ENCODE measurements around the gene SEPTIN12. TPM values are rescaled to one million over a fixed set of nuclear protein-coding genes. Genes with fewer than 3 reads are reported as not detected.

The SEPTIN12 gene
- total RNA-seq, 3 donors from 2014 or later = not detected

DNA sequence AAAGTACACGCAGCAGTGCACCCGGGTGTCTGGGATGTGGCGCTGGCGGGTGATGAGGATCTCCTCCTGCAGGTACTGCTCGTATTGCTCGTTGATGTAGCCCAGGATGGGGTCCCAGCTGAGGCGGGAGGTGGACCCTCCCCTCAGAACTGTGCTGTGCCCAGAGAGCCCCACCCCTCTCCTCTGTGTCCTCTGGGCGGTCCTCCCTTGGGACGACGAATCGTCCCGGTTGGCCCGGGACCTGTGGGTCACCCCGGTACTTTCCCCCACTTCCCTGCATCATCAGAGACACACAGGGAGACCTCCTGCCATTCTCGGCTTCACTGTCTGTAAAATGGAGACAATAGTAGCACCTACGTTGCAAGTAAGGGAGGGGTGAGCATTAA, 4.2 kb downstream of the SEPTIN12 start:
- Histone ChIP-seq H3K27me3 (no peaks in the 10 kb centered on the region), H3K9me3 (no peaks in the 10 kb centered on the region), H3K4me1 (no peaks in the 10 kb centered on the region), H3K36me3 (no peaks in the 10 kb centered on the region), H3K4me3 (no peak overlapping the region), H3K27ac (no peak overlapping the region)
- DNase-seq (ENCODE audit: low spot score in 2 of 2) = no peak
- intact Hi-C loops (cut with DNase I; ENCODE audit: low total_unique reads) = no loop called here
- TF ChIP-seq POLR2AphosphoS5 (IDR thresholded peaks at IDR 0.05) (no peak), POLR2A (IDR thresholded peaks at IDR 0.05) (no peak)
- TF ChIP-seq, protein P1, sequence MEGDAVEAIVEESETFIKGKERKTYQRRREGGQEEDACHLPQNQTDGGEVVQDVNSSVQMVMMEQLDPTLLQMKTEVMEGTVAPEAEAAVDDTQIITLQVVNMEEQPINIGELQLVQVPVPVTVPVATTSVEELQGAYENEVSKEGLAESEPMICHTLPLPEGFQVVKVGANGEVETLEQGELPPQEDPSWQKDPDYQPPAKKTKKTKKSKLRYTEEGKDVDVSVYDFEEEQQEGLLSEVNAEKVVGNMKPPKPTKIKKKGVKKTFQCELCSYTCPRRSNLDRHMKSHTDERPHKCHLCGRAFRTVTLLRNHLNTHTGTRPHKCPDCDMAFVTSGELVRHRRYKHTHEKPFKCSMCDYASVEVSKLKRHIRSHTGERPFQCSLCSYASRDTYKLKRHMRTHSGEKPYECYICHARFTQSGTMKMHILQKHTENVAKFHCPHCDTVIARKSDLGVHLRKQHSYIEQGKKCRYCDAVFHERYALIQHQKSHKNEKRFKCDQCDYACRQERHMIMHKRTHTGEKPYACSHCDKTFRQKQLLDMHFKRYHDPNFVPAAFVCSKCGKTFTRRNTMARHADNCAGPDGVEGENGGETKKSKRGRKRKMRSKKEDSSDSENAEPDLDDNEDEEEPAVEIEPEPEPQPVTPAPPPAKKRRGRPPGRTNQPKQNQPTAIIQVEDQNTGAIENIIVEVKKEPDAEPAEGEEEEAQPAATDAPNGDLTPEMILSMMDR (IDR thresholded peaks at IDR 0.05) = no peak

DNA sequence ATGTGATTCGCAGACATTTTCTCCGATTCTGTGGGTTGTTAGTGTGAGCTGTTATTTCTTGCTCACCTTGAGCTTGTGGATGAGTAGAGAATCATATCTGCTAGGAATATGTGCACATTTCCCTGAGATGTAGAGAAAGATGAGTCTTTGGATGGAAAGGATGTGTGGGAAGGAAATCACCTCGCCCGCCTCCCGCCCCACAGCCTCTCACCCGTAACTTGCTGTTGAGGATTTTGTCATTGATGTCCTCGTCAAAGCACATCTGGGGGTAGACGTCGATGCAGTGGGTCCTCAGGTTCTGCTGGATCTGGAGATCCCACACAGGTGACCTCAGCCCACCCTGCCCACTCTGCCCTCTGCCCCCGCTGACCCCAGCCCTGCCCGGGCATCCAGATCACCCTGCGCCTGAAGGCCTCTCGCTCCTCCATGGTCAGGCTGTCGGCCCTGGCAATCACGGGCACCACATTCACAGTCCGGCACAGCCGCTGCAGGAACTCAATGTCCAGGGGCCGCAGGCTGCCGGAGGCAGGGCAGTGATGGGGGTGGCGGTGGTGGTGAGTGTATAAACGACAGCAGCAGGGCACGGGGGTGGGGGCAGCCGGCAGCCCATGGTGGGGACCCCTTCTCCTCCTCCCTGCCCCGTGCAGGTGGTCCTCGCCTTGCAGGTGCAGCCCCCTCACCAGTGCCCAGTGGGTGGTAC, 4.7 kb downstream of the SEPTIN12 start:
- H3K4me1 ChIP-seq = no peaks in the 10 kb centered on the region
- no peaks in the 10 kb centered on the region for H3K36me3 ChIP-seq
- no peaks in the 10 kb centered on the region for H3K9me3 ChIP-seq
- H3K27me3 ChIP-seq = no peaks in the 10 kb centered on the region
- no peak overlapping the region for H3K27ac ChIP-seq
- no peak overlapping the region for H3K4me3 ChIP-seq
- no peak for DNase-seq (ENCODE audit: low spot score in 2 of 2)
- TF ChIP-seq POLR2AphosphoS5 (IDR thresholded peaks at IDR 0.05) = no peak
- TF ChIP-seq, protein P1 (IDR thresholded peaks at IDR 0.05) = no peak
- intact Hi-C loops (cut with DNase I; ENCODE audit: low total_unique reads) = no loop called here

DNA sequence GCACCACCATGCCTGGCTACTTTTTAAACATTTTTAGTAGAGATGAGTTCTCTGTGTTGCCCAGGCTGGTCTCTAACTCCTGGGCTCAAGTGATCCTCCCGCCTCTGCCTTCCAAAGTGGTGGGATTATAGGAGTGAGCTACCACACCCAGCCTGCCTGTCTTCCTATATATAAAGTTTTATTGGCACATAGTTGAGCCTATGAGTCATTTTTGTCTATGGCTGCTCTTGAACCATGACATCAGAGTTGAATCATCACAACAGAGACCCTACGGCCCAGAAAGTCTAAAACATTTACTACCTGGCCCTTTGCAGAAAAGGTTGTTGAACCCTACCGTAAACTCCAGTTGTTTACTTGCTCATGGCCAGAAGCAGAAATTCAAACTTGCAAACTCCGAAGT, 7.9 kb downstream of the SEPTIN12 start:
- Histone ChIP-seq H3K9me3 (no peaks in the 10 kb centered on the region), H3K4me1 (no peaks in the 10 kb centered on the region), H3K27me3 (no peaks in the 10 kb centered on the region), H3K4me3 (no peak overlapping the region), H3K36me3 (no peaks in the 10 kb centered on the region), H3K27ac (no peak overlapping the region)
- intact Hi-C loops (cut with DNase I; ENCODE audit: low total_unique reads) = no loop called here
- TF ChIP-seq, protein P1 (IDR thresholded peaks at IDR 0.05) = no peak
- no peak for TF ChIP-seq POLR2A (IDR thresholded peaks at IDR 0.05)
- no peak for TF ChIP-seq POLR2AphosphoS5 (IDR thresholded peaks at IDR 0.05)
- DNase-seq (ENCODE audit: low spot score in 2 of 2) = no peak

DNA sequence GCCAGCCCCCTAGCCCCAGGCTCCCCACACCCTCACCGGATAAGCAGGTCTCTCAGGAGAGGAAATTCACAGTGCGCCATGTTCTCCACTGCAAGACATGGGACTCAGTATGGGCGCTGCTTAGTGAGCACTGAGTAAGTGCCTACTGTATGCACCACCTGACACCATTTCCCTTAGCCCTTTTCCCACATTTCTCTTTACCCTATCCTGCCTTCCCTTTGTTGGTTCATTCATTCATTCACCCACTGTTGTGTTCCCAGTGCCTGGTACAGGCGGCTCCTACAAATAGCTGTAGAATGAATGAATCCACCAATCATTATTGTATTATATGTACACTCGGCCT, 10.1 kb downstream of the SEPTIN12 start:
- no peak overlapping the region for H3K4me3 ChIP-seq
- no peak overlapping the region for H3K27ac ChIP-seq
- DNase-seq (ENCODE audit: low spot score in 2 of 2) = no peak
- no peaks in the 10 kb centered on the region for H3K4me1 ChIP-seq
- TF ChIP-seq POLR2A (IDR thresholded peaks at IDR 0.05) (no peak), POLR2AphosphoS5 (IDR thresholded peaks at IDR 0.05) (no peak)
- TF ChIP-seq, protein P1 (IDR thresholded peaks at IDR 0.05) = no peak
- no peaks in the 10 kb centered on the region for H3K27me3 ChIP-seq
- intact Hi-C loops (cut with DNase I; ENCODE audit: low total_unique reads) = no loop called here
- no peaks in the 10 kb centered on the region for H3K36me3 ChIP-seq
- H3K9me3 ChIP-seq = no peaks in the 10 kb centered on the region

DNA sequence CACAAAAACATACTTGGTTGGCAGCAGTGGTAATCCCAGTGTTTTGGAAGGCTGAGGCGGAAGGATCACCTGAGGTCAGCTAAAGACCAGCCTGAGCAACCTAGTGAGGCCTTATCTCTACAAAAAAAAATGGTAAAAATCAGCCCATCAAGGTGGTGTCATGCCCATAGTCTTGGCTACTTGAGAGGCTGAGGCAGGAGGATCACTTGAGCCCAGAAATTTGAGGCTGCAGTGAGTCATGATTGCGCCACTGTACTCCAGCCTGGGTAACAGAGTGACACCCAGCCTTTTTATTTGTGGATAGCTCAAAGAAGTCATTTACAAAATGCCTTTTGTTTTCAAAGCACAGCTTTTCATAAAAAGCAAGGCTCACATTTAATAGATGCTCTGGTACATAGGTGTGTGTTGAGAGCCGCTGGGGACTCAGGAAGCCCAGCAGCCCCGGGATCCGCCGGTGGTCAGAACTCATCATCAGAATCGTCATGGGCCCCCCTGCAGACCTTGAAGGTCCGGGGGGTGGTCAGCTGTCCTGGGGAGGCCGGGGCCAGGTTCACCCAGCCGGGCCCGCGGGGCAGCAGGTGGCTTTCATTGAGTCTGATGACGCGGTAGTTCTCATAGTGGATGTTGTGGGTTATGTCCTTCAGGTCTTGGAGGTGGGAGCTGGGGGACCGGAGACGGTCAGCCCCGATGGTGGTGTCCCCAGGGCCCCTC, 10.7 kb downstream of the SEPTIN12 start:
- intact Hi-C loops (cut with DNase I; ENCODE audit: low total_unique reads) = no loop called here
- no peaks in the 10 kb centered on the region for H3K36me3 ChIP-seq
- TF ChIP-seq, protein P1 (IDR thresholded peaks at IDR 0.05) = no peak
- TF ChIP-seq POLR2AphosphoS5 (IDR thresholded peaks at IDR 0.05) (no peak), POLR2A (IDR thresholded peaks at IDR 0.05) (no peak)
- no peak for DNase-seq (ENCODE audit: low spot score in 2 of 2)
- no peaks in the 10 kb centered on the region for H3K27me3 ChIP-seq
- no peaks in the 10 kb centered on the region for H3K4me1 ChIP-seq
- H3K4me3 ChIP-seq = no peak overlapping the region
- no peak overlapping the region for H3K27ac ChIP-seq
- H3K9me3 ChIP-seq = no peaks in the 10 kb centered on the region
